PC-3 (cell line): ENCODE results near the gene KDSR. TPM values are rescaled to one million over a fixed set of nuclear protein-coding genes. Genes with fewer than 3 reads are reported as not detected.
A peak's percentile ranks its signal among the peaks of the same experiment; 100 is the strongest.

Experiments used
- ATAC-seq: fragments of 200-7000 bp; cut with Tn5 transposase; 2 replicates; pipeline ENCODE4 v1.9.1; 2020; ENCODE audit warnings: mild to moderate bottlenecking, moderate library complexity
- BruUV-seq: library from RNA; stranded (reverse); fragments of 400-500 nt; replicated peaks from 2 replicates; lab custom pipeline; 2021; lab: Mats Ljungman, UMichigan
- CTCF ChIA-PET: fragments of 300-600 bp; sonication (Branson Sonifier 250); formaldehyde crosslinking; loops from one replicate; lab custom pipeline; 2022; ENCODE audit warnings: antibody characterized with exemption; lab: Charles Lee
- POLR2A ChIA-PET: fragments of 300-600 bp; sonication (Branson Sonifier 250); formaldehyde crosslinking; loops from one replicate; lab custom pipeline; 2022; ENCODE audit warnings: antibody characterized with exemption; ENCODE audit not compliant: unreplicated experiment; lab: Charles Lee
- DNase-seq: peaks from one replicate; pipeline ENCODE4 v3.0.0-alpha.2; 2015
- H2AFZ ChIP-seq: fragments of 300-600 bp; sonication (generic); 2 replicates; pipeline ENCODE4 v1.6.0; 2016; ENCODE audit warnings: antibody characterized with exemption, low read length
- H3F3A ChIP-seq: fragments of 300-600 bp; sonication (generic); one replicate; pipeline ENCODE4 v1.6.0; 2017; ENCODE audit warnings: antibody characterized with exemption, low read length, control low read depth, mild to moderate bottlenecking; ENCODE audit not compliant: unreplicated experiment
- H3K27ac ChIP-seq: fragments of 300-600 bp; sonication (generic); 2 replicates; pipeline ENCODE4 v1.5.1; 2016; ENCODE audit warnings: mild to moderate bottlenecking, low read length
- H3K27me3 ChIP-seq: fragments of 300-600 bp; sonication (generic); 2 replicates; pipeline ENCODE4 v1.6.1; 2016; ENCODE audit warnings: low read length, mixed read lengths
- H3K36me3 ChIP-seq: fragments of 300-600 bp; sonication (generic); 2 replicates; pipeline ENCODE4 v1.6.1; 2016; ENCODE audit warnings: low read depth, mixed run types, low read length, mixed read lengths
- H3K4me1 ChIP-seq: fragments of 300-600 bp; sonication (generic); 2 replicates; pipeline ENCODE4 v1.5.1; 2016; ENCODE audit warnings: low read length; ENCODE audit not compliant: insufficient read depth
- H3K4me2 ChIP-seq: fragments of 300-600 bp; sonication (generic); 2 replicates; pipeline ENCODE4 v1.6.0; 2016; ENCODE audit warnings: low read length
- H3K4me3 ChIP-seq: fragments of 300-600 bp; sonication (generic); 2 replicates; pipeline ENCODE4 v1.5.1; 2016; ENCODE audit warnings: mild to moderate bottlenecking, low read length, mixed read lengths
- H3K79me2 ChIP-seq: fragments of 300-600 bp; sonication (generic); 2 replicates; pipeline ENCODE4 v1.6.1; 2017; ENCODE audit warnings: low read length, mixed read lengths
- H3K9ac ChIP-seq: fragments of 300-600 bp; sonication (generic); 2 replicates; pipeline ENCODE4 v1.6.0; 2016; ENCODE audit warnings: mild to moderate bottlenecking, low read length
- H3K9me2 ChIP-seq: fragments of 300-600 bp; sonication (generic); replicated peaks from 2 replicates; pipeline ENCODE4 v1.6.1; 2016; ENCODE audit warnings: mixed run types, low read length, mixed read lengths
- H3K9me3 ChIP-seq: fragments of 300-600 bp; sonication (generic); 2 replicates; pipeline ENCODE4 v1.6.1; 2016; ENCODE audit warnings: low read length, mixed read lengths
- H4K20me1 ChIP-seq: fragments of 300-600 bp; sonication (generic); 2 replicates; pipeline ENCODE4 v1.6.1; 2016; ENCODE audit warnings: low read length, mixed read lengths
- EZH2 ChIP-seq: fragments of 300-600 bp; sonication (generic); IDR thresholded peaks from one replicate; pipeline ENCODE4 v1.6.1; 2017; ENCODE audit warnings: antibody characterized with exemption, mild to moderate bottlenecking, low read length; ENCODE audit not compliant: unreplicated experiment
- EZH2phosphoT487 ChIP-seq: fragments of 300-600 bp; sonication (generic); IDR thresholded peaks from 2 replicates; pipeline ENCODE4 v1.6.1; 2018; ENCODE audit warnings: mild to moderate bottlenecking, antibody characterized with exemption, low read length, borderline replicate concordance
- intact Hi-C: fragments of 100-400 bp; cut with micrococcal nuclease; formaldehyde crosslinking; loops from 2 replicates; pipeline ENCODE4 v1.9.0; 2023
- total RNA-seq: library from RNA; depleted of rRNA; stranded (reverse); fragments of >200 nt; gene quantifications from 2 replicates; pipeline ENCODE4 v1.2.3, GENCODE V29; 2014
- TF ChIP-seq, protein P1 (sequence below): fragments of 300-600 bp; sonication (generic); conservative IDR thresholded peaks from 2 replicates; pipeline ENCODE4 v1.5.1; 2017; ENCODE audit warnings: antibody characterized with exemption, low read depth, mild to moderate bottlenecking, low read length

The KDSR gene
- total RNA-seq, 1 experiment from 2014 or later: 16.1 TPM

DNA sequence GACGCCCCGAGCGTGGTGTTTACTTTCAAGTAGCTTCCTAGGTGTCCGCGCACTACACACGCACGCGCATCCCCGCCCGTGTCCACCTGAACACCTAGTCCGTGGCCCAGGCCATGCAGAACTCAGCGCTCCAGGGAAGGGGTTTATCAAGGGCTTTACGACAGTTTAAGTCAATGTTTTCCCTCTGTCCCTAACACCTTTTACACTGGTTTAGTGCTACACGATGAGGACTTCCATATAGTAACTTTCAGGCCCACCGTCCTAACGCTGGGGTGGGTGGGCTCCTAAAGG is 46.1 kb downstream of the KDSR start:
- intact Hi-C loops: loop anchor here (5.0 to 10.0 kb wide), 2 partner anchors 84 to 736 kb away; no protein-coding TSS in a partner anchor
- peaks cover 24% of the 10 kb centered on the region for H3K4me1 ChIP-seq
- BruUV-seq: no TSS peak
- CTCF ChIA-PET: no interaction called here
- H3K9me2 ChIP-seq: no peaks in the 10 kb centered on the region
- DNase-seq (peak; percentile 40), ATAC-seq (peak; percentile 16)
- peak overlapping the region; percentile 74 for H3K9ac ChIP-seq
- H3K79me2 ChIP-seq: no peaks in the 10 kb centered on the region
- peak overlapping the region; percentile 83 for H3K4me2 ChIP-seq
- POLR2A ChIA-PET: no interaction called here
- no peak overlapping the region for H3K27ac ChIP-seq
- no peak for TF ChIP-seq EZH2
- TF ChIP-seq EZH2phosphoT487: no peak
- TF ChIP-seq, protein P1, sequence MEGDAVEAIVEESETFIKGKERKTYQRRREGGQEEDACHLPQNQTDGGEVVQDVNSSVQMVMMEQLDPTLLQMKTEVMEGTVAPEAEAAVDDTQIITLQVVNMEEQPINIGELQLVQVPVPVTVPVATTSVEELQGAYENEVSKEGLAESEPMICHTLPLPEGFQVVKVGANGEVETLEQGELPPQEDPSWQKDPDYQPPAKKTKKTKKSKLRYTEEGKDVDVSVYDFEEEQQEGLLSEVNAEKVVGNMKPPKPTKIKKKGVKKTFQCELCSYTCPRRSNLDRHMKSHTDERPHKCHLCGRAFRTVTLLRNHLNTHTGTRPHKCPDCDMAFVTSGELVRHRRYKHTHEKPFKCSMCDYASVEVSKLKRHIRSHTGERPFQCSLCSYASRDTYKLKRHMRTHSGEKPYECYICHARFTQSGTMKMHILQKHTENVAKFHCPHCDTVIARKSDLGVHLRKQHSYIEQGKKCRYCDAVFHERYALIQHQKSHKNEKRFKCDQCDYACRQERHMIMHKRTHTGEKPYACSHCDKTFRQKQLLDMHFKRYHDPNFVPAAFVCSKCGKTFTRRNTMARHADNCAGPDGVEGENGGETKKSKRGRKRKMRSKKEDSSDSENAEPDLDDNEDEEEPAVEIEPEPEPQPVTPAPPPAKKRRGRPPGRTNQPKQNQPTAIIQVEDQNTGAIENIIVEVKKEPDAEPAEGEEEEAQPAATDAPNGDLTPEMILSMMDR: no peak
- no peaks in the 10 kb centered on the region for H3K36me3 ChIP-seq
- H4K20me1 ChIP-seq: no peaks in the 10 kb centered on the region
- H3K9me3 ChIP-seq: no peaks in the 10 kb centered on the region
- H2AFZ ChIP-seq: peak overlapping the region; percentile 76
- no peaks in the 10 kb centered on the region for H3K27me3 ChIP-seq
- no peaks in the 10 kb centered on the region for H3F3A ChIP-seq
- H3K4me3 ChIP-seq: peak overlapping the region; percentile 67

DNA sequence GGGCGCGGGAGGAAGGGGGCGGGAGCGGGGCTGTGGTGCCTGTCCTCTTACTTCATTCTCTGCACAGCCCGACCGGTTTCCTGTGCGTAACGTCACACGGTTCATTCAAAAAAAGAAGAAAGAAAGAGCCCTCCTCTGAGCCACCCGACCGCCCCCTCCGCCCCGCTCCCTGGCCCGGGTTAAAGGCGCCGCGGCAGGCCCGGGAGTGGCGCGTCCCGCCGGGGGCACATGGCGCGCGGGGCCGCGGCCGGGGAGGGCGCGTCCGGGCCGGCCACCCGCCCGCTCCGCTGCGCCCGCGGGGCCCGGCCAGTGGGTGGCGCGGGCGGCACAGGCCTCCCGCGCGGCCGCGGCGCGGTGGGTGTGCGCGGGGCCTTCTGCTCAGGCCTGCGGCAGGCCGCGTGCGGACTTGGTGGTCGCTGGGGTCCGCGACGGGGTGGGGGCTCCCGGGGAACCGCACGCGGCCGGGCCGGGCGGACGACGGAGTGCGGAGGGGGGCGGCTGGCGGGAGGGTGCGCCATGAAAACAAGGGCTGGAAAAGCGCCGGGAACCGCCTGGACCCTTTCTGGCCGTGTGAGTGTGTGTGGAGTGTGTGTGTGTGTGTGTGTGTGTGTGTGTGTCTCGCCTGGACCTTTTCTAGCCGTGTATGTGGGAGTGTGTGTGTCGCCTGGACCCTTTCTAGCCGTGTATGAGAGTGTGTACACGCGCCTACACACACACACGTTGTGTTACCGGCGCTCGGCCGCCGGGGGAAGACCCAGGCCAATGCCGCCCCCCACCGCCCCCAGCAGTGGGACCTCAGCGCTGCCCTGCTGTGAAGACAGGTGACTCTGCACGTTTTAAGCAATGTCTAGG is 46.7 kb downstream of the KDSR start:
- Histone ChIP-seq H3K9me2 (no peaks in the 10 kb centered on the region), H3K4me2 (peak overlapping the region; percentile 83), H3K4me3 (peak overlapping the region; percentile 67), H3K9ac (peak overlapping the region; percentile 74), H3K27me3 (no peaks in the 10 kb centered on the region), H2AFZ (peak overlapping the region; percentile 76), H3F3A (no peaks in the 10 kb centered on the region), H3K79me2 (no peaks in the 10 kb centered on the region), H3K4me1 (peaks cover 27% of the 10 kb centered on the region), H4K20me1 (no peaks in the 10 kb centered on the region), H3K9me3 (no peaks in the 10 kb centered on the region), H3K36me3 (no peaks in the 10 kb centered on the region), H3K27ac (no peak overlapping the region)
- POLR2A ChIA-PET: no interaction called here
- intact Hi-C loops: loop anchor here (5.0 to 10.0 kb wide), 2 partner anchors 83 to 736 kb away; no protein-coding TSS in a partner anchor
- peak; percentile 67 for ATAC-seq
- no peak for TF ChIP-seq EZH2phosphoT487
- TF ChIP-seq, protein P1: no peak
- TF ChIP-seq EZH2: no peak
- CTCF ChIA-PET: no interaction called here
- DNase-seq: peak; percentile 63
- BruUV-seq: TSS peak; percentile 28
